Measurements from ENCODE around the gene ITPK1.

ITPK1 gene

GRCh38 chr14:93010522-93011140 is 105.1 kb downstream of the ITPK1 start:
- DNase-seq (ENCODE audit: low read depth in 2 of 2), result no peak

- no peak for DNase-seq (ENCODE audit: low read depth in 2 of 2)
These were observed 105.6 kb downstream of the ITPK1 start for GRCh38 chr14:93010130-93010499.

- DNase-seq (ENCODE audit: low read depth in 2 of 2), result no peak
These were observed 106.1 kb downstream of the ITPK1 start for GRCh38 chr14:93009471-93010129.

- DNase-seq (ENCODE audit: low read depth in 2 of 2), result no peak
These were observed 107.3 kb downstream of the ITPK1 start for GRCh38 chr14:93008381-93008780.

GRCh38 chr14:93007225-93007997 is 108.3 kb downstream of the ITPK1 start:
- no peak for DNase-seq (ENCODE audit: low read depth in 2 of 2)

GRCh38 chr14:93006567-93007051 is 109.1 kb downstream of the ITPK1 start:
- no peak for DNase-seq (ENCODE audit: low read depth in 2 of 2)

- no peak for DNase-seq (ENCODE audit: low read depth in 2 of 2)
These were observed 109.9 kb downstream of the ITPK1 start for GRCh38 chr14:93005838-93006237.

GRCh38 chr14:93005135-93005813 is 110.5 kb downstream of the ITPK1 start:
- no peak for DNase-seq (ENCODE audit: low read depth in 2 of 2)

- no peak for DNase-seq (ENCODE audit: low read depth in 2 of 2)
These were observed 111.0 kb downstream of the ITPK1 start for GRCh38 chr14:93004699-93005082.

GRCh38 chr14:93003945-93004698 is 111.6 kb downstream of the ITPK1 start:
- no peak for DNase-seq (ENCODE audit: low read depth in 2 of 2)

GRCh38 chr14:93002851-93003298 is 112.8 kb downstream of the ITPK1 start:
- no peak for DNase-seq (ENCODE audit: low read depth in 2 of 2)

GRCh38 chr14:93002049-93002448 is 113.7 kb downstream of the ITPK1 start:
- no peak for DNase-seq (ENCODE audit: low read depth in 2 of 2)

- DNase-seq (ENCODE audit: low read depth in 2 of 2), result no peak
These were observed 116.8 kb downstream of the ITPK1 start for GRCh38 chr14:92998946-92999345.

GRCh38 chr14:92997343-92998061 is 118.2 kb downstream of the ITPK1 start:
- no peak for DNase-seq (ENCODE audit: low read depth in 2 of 2)

- no peak for DNase-seq (ENCODE audit: low read depth in 2 of 2)
These were observed 120.1 kb downstream of the ITPK1 start for GRCh38 chr14:92995620-92996019.

- no peak for DNase-seq (ENCODE audit: low read depth in 2 of 2)
These were observed 120.8 kb downstream of the ITPK1 start for GRCh38 chr14:92994942-92995341.

- no peak for DNase-seq (ENCODE audit: low read depth in 2 of 2)
These were observed 121.5 kb downstream of the ITPK1 start for GRCh38 chr14:92994131-92994676.

- no peak for DNase-seq (ENCODE audit: low read depth in 2 of 2)
These were observed 122.4 kb downstream of the ITPK1 start for GRCh38 chr14:92993302-92993701.

GRCh38 chr14:92991536-92991935 is 124.2 kb downstream of the ITPK1 start:
- no peak for DNase-seq (ENCODE audit: low read depth in 2 of 2)

All from fibroblast of skin of left quadriceps (primary cell).